Measurements from ENCODE around the gene ABHD4. TPM values are rescaled to one million over a fixed set of nuclear protein-coding genes. Genes with fewer than 3 reads are reported as not detected.

Gene ABHD4
- total RNA-seq, 1 experiment from 2014 or later, result 9.1 TPM

- ChIA-PET POLR2A (ENCODE audit: unreplicated experiment) (interaction anchor here (1.0 to 1.5 kb wide), 2 partner anchors 51 to 61 kb away, joined by 3 to 5 read pairs; partner anchors contain the start of gene DAD1), CTCF (interaction anchor here (0.6 to 3.2 kb wide), 5 partner anchors 51 to 116 kb away, joined by 3 to 54 read pairs (median 4); partner anchors contain the start of genes DAD1 and OXA1L)
- Histone ChIP-seq H3K27ac (ENCODE audit: low read length) (peak overlapping the region; percentile 90), H3K9ac (ENCODE audit: low read length) (peak overlapping the region; percentile 51), H3K4me2 (ENCODE audit: low read length) (peak overlapping the region; percentile 75), H3K4me1 (ENCODE audit: insufficient read depth, low read length) (peaks cover 55% of the 10 kb centered on the region), H3K9me3 (ENCODE audit: low read length) (no peaks in the 10 kb centered on the region), H3F3A (ENCODE audit: low read length, unreplicated experiment) (no peaks in the 10 kb centered on the region), H3K27me3 (ENCODE audit: low read length) (no peaks in the 10 kb centered on the region), H3K9me2 (replicated peaks; ENCODE audit: low read length) (no peaks in the 10 kb centered on the region), H3K79me2 (ENCODE audit: low read length) (no peaks in the 10 kb centered on the region), H4K20me1 (ENCODE audit: low read length) (no peaks in the 10 kb centered on the region), H2AFZ (ENCODE audit: low read length) (peak overlapping the region; percentile 52), H3K36me3 (ENCODE audit: low read depth, low read length) (no peaks in the 10 kb centered on the region), H3K4me3 (ENCODE audit: low read length) (peak overlapping the region; percentile 41; the same call in 1 of the 2 replicates)
- peak; percentile 90 for DNase-seq
- no peak for TF ChIP-seq CTCF (conservative IDR thresholded peaks at IDR 0.05; ENCODE audit: low read depth, low read length)
- no peak for TF ChIP-seq EZH2 (IDR thresholded peaks at IDR 0.05; ENCODE audit: low read length, unreplicated experiment)
- no peak for TF ChIP-seq EZH2phosphoT487 (IDR thresholded peaks at IDR 0.05; ENCODE audit: borderline replicate concordance, low read length)
- intact Hi-C loops (cut with micrococcal nuclease), result loop anchor here (5.0 to 10.0 kb wide), 4 partner anchors 38 to 335 kb away; partner anchors contain the start of gene SLC7A7
- no TSS peak for BruUV-seq (replicated peaks)
- peak; percentile 87 for ATAC-seq
These were observed 52.1 kb downstream of the ABHD4 start for GRCh38 chr14:22650046-22650739.

- intact Hi-C loops (cut with micrococcal nuclease), result loop anchor here (5.0 to 10.0 kb wide), 4 partner anchors 39 to 336 kb away; partner anchors contain the start of gene SLC7A7
- no peaks in the 10 kb centered on the region for H3F3A ChIP-seq (ENCODE audit: low read length, unreplicated experiment)
- CTCF ChIA-PET, result interaction anchor here (0.9 to 3.2 kb wide), 3 partner anchors 62 to 115 kb away, joined by 3 to 54 read pairs (median 4); partner anchors contain the start of genes DAD1 and OXA1L
- POLR2A ChIA-PET (ENCODE audit: unreplicated experiment), result interaction anchor here (0.5 to 1.5 kb wide), 3 partner anchors 49 to 62 kb away, joined by 3 to 8 read pairs (median 5); partner anchors contain the start of gene DAD1
- H3K9me3 ChIP-seq (ENCODE audit: low read length), result no peaks in the 10 kb centered on the region
- H3K4me2 ChIP-seq (ENCODE audit: low read length), result peak overlapping the region; percentile 75
- BruUV-seq (replicated peaks), result TSS peak; percentile 100
- H3K27me3 ChIP-seq (ENCODE audit: low read length), result no peaks in the 10 kb centered on the region
- H4K20me1 ChIP-seq (ENCODE audit: low read length), result no peaks in the 10 kb centered on the region
- peak; percentile 72 for DNase-seq
- peak; percentile 3; the same call in 1 of the 2 replicates for ATAC-seq
- peaks cover 52% of the 10 kb centered on the region for H3K4me1 ChIP-seq (ENCODE audit: insufficient read depth, low read length)
- TF ChIP-seq EZH2 (IDR thresholded peaks at IDR 0.05; ENCODE audit: low read length, unreplicated experiment) (no peak), EZH2phosphoT487 (IDR thresholded peaks at IDR 0.05; ENCODE audit: borderline replicate concordance, low read length) (no peak), CTCF (conservative IDR thresholded peaks at IDR 0.05; ENCODE audit: low read depth, low read length) (no peak)
- no peak overlapping the region for H2AFZ ChIP-seq (ENCODE audit: low read length)
- H3K36me3 ChIP-seq (ENCODE audit: low read depth, low read length), result no peaks in the 10 kb centered on the region
- H3K79me2 ChIP-seq (ENCODE audit: low read length), result no peaks in the 10 kb centered on the region
- peak overlapping the region; percentile 90 for H3K27ac ChIP-seq (ENCODE audit: low read length)
- no peaks in the 10 kb centered on the region for H3K9me2 ChIP-seq (replicated peaks; ENCODE audit: low read length)
- H3K9ac ChIP-seq (ENCODE audit: low read length), result peak overlapping the region; percentile 51
- peak overlapping the region; percentile 41; the same call in 1 of the 2 replicates for H3K4me3 ChIP-seq (ENCODE audit: low read length)
These were observed 52.9 kb downstream of the ABHD4 start for GRCh38 chr14:22650960-22651521.
